MM.1S (cell line): ENCODE data around the gene DHX9.

ENCODE experiments used
- DNase-seq: peaks from one replicate; pipeline ENCODE4 v3.0.0-alpha.2; 2015
- H2AFZ ChIP-seq: fragments of 300-600 bp; sonication (generic); 2 replicates; pipeline ENCODE4 v1.6.0; 2016; ENCODE audit warnings: antibody characterized with exemption, low read length
- H3F3A ChIP-seq: fragments of 300-600 bp; sonication (generic); 2 replicates; pipeline ENCODE4 v1.6.1; 2016; ENCODE audit warnings: mild to moderate bottlenecking, antibody characterized with exemption, low read length, moderate library complexity, mixed read lengths; ENCODE audit not compliant: insufficient read depth
- H3K27ac ChIP-seq: fragments of 300-600 bp; sonication (generic); 2 replicates; pipeline ENCODE4 v1.5.1; 2016; ENCODE audit warnings: mild to moderate bottlenecking, low read length
- H3K27me3 ChIP-seq: fragments of 300-600 bp; sonication (generic); replicated peaks from 2 replicates; pipeline ENCODE4 v1.6.0; 2016; ENCODE audit warnings: low read length; ENCODE audit not compliant: insufficient read depth
- H3K36me3 ChIP-seq: fragments of 300-600 bp; sonication (generic); replicated peaks from 2 replicates; pipeline ENCODE4 v1.6.1; 2016; ENCODE audit warnings: mild to moderate bottlenecking, low read length, mixed read lengths; ENCODE audit not compliant: insufficient read depth
- H3K4me1 ChIP-seq: fragments of 300-600 bp; sonication (generic); 2 replicates; pipeline ENCODE4 v1.6.1; 2016; ENCODE audit warnings: low read length, mixed read lengths
- H3K4me2 ChIP-seq: fragments of 300-600 bp; sonication (generic); 2 replicates; pipeline ENCODE4 v1.6.0; 2016; ENCODE audit warnings: low read depth, low read length
- H3K4me3 ChIP-seq: fragments of 300-600 bp; sonication (generic); 2 replicates; pipeline ENCODE4 v1.5.1; 2016; ENCODE audit warnings: low read length, mixed read lengths
- H3K79me2 ChIP-seq: fragments of 300-600 bp; sonication (generic); 2 replicates; pipeline ENCODE4 v1.6.1; 2016; ENCODE audit warnings: mixed run types, low read length, mixed read lengths
- H3K9ac ChIP-seq: fragments of 300-600 bp; sonication (generic); 2 replicates; pipeline ENCODE4 v1.6.1; 2016; ENCODE audit warnings: low read length, mixed read lengths
- H3K9me2 ChIP-seq: fragments of 300-600 bp; sonication (generic); replicated peaks from 2 replicates; pipeline ENCODE4 v1.6.1; 2016; ENCODE audit warnings: mild to moderate bottlenecking, low read length, mixed read lengths; ENCODE audit not compliant: insufficient read depth
- H3K9me3 ChIP-seq: fragments of 300-600 bp; sonication (generic); replicated peaks from 2 replicates; pipeline ENCODE4 v1.6.1; 2016; ENCODE audit warnings: mild to moderate bottlenecking, low read length, mixed read lengths; ENCODE audit not compliant: insufficient read depth
- H4K20me1 ChIP-seq: fragments of 300-600 bp; sonication (generic); 2 replicates; pipeline ENCODE4 v1.6.1; 2016; ENCODE audit warnings: mild to moderate bottlenecking, low read length, moderate library complexity, mixed read lengths; ENCODE audit not compliant: insufficient read depth
- CTCF ChIP-seq: fragments of 300-600 bp; sonication (generic); IDR thresholded peaks from 2 replicates; pipeline ENCODE4 v1.5.1; 2016; ENCODE audit warnings: antibody characterized with exemption, low read length, mixed read lengths
- EZH2 ChIP-seq: fragments of 300-600 bp; sonication (generic); optimal IDR thresholded peaks from 2 replicates; pipeline ENCODE3; 2017; ENCODE audit warnings: low read depth, mild to moderate bottlenecking, antibody characterized with exemption, low read length, mixed read lengths
- EZH2phosphoT487 ChIP-seq: fragments of 300-600 bp; sonication (generic); IDR thresholded peaks from 2 replicates; pipeline ENCODE4 v1.6.1; 2018; ENCODE audit warnings: antibody characterized with exemption, low read length

The DHX9 gene

GRCh38 chr1:182839209-182840066 lies at the start of gene DHX9:
DHX9 (plus strand) TSS chr1:182839347; CDS start chr1:182842567, 3,220 bp downstream.
- Histone ChIP-seq H3K27me3 (no peaks in the 10 kb centered on the region), H3K79me2 (peaks cover 49% of the 10 kb centered on the region), H3K36me3 (peaks cover 19% of the 10 kb centered on the region), H2AFZ (peak within 1 kb of the TSS; percentile 97), H4K20me1 (peaks cover 44% of the 10 kb centered on the region), H3K9me2 (no peaks in the 10 kb centered on the region), H3K4me2 (peak within 1 kb of the TSS; percentile 98), H3K27ac (peak within 1 kb of the TSS; percentile 85), H3K9me3 (no peaks in the 10 kb centered on the region), H3F3A (peaks cover 21% of the 10 kb centered on the region), H3K4me1 (peaks cover 5% of the 10 kb centered on the region), H3K9ac (peak within 1 kb of the TSS; percentile 92), H3K4me3 (peak within 1 kb of the TSS; percentile 92)
- peak; percentile 95 for DNase-seq
- TF ChIP-seq EZH2 (no peak), CTCF (peak; percentile 28), EZH2phosphoT487 (no peak)

DNA sequence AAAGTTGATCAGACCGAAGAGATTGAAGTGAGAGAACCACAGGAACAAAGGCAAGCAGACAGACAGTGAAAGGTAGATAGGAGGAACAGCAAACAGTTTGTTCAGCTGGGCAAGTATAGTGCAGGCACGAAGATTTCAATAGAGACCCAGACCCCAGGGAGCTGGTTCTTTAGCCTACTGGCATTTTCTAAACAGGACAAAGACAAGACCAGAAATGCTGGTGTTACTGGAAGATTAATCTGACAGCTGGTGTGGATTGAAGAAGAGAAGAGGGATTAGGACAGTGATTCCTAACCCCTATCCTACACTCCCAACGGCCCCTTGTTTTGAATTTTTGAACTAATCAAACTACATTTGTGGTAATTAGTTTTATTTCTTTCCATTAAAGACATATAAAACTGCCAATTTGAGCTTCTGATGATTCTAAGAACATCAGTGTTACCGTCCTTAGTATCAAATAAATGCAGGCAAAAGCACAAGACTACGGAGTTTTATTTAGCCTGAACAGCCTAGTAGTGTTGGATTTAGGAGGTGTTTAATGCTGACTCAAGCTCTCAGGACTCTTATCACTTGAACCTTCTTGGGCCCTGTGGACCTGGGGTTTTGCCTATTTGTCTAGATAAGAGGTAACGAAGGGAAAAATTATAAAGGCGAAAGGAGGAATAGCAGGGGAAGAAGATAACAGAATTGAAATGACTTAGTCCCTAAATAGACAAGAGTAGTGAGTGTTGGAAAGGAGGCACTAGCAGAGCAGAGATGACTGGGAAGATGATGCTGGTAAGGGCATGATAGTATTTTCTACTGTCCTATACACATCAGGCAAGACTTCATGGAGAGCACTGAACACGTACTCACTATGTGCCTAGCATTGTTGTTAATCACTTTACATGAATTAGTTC lies 47.6 kb upstream of the DHX9 start:
- 0 out of 2 replicates have a peak, but pooled peaks cover 9% of the 10 kb centered on the region for H3K4me1 ChIP-seq
- H3K4me2 ChIP-seq, result no peak overlapping the region
- peaks cover 20% of the 10 kb centered on the region for H3K27me3 ChIP-seq
- no peak overlapping the region for H3K27ac ChIP-seq
- no peaks in the 10 kb centered on the region for H3K36me3 ChIP-seq
- H3K79me2 ChIP-seq, result no peaks in the 10 kb centered on the region
- H3F3A ChIP-seq, result no peaks in the 10 kb centered on the region
- no peak for DNase-seq
- no peaks in the 10 kb centered on the region for H3K9me2 ChIP-seq
- TF ChIP-seq CTCF (no peak), EZH2 (no peak), EZH2phosphoT487 (no peak)
- H2AFZ ChIP-seq, result no peak overlapping the region
- H3K9ac ChIP-seq, result no peak overlapping the region
- H4K20me1 ChIP-seq, result no peaks in the 10 kb centered on the region
- H3K9me3 ChIP-seq, result no peaks in the 10 kb centered on the region
- no peak overlapping the region for H3K4me3 ChIP-seq

GRCh38 chr1:182794091-182794490 lies 45.1 kb upstream of the DHX9 start:
- H3K4me1 ChIP-seq, result 0 out of 2 replicates have a peak, but pooled peaks cover 8% of the 10 kb centered on the region
- no peak overlapping the region for H3K4me3 ChIP-seq
- H3K27ac ChIP-seq, result no peak overlapping the region
- no peaks in the 10 kb centered on the region for H3K9me2 ChIP-seq
- no peaks in the 10 kb centered on the region for H4K20me1 ChIP-seq
- no peaks in the 10 kb centered on the region for H3F3A ChIP-seq
- no peak overlapping the region for H2AFZ ChIP-seq
- H3K36me3 ChIP-seq, result no peaks in the 10 kb centered on the region
- no peak for TF ChIP-seq EZH2
- TF ChIP-seq CTCF, result no peak
- TF ChIP-seq EZH2phosphoT487, result no peak
- DNase-seq, result no peak
- H3K79me2 ChIP-seq, result no peaks in the 10 kb centered on the region
- peaks cover 12% of the 10 kb centered on the region for H3K27me3 ChIP-seq
- no peak overlapping the region for H3K4me2 ChIP-seq
- no peaks in the 10 kb centered on the region for H3K9me3 ChIP-seq
- no peak overlapping the region for H3K9ac ChIP-seq
